Activated naive CD4-positive, alpha-beta T cell treated with anti-CD3 and anti-CD28 coated beads, Interleukin-2, amount 50 U/mL, for 72 hours (primary cell): Measurements from ENCODE around the gene S1PR5. TPM values are rescaled to one million over a fixed set of nuclear protein-coding genes. Genes with fewer than 3 reads are reported as not detected.

Experiments used
- ATAC-seq, 2 donors: fragments of 150-1000 bp; cut with Tn5 transposase; 2 replicates each; pipeline ENCODE4 v1.10.0; 2021; ENCODE audit warnings: mild to moderate bottlenecking in 2 of 2, moderate library complexity in 2 of 2
- DNase-seq, 2 donors: peaks; one replicate each; pipeline ENCODE4 v3.0.0; 2021 to 2022; ENCODE audit warnings: low spot score in 2 of 2
- H3K27ac Mint-ChIP-seq, 2 donors: one replicate each; pipeline ENCODE4 v1.8.0; 2022; ENCODE audit warnings: mild to moderate bottlenecking in 2 of 2, mixed read lengths in 2 of 2
- H3K36me3 Mint-ChIP-seq, 2 donors: one replicate each; pipeline ENCODE4 v1.8.0; 2022; ENCODE audit warnings: mixed read lengths in 2 of 2
- H3K9me3 Mint-ChIP-seq, 2 donors: one replicate each; pipeline ENCODE4 v1.8.0; 2022; ENCODE audit warnings: mixed read lengths in 2 of 2
- total RNA-seq, 2 donors: library from RNA; stranded (reverse); gene quantifications; one replicate each; pipeline ENCODE4 v1.2.3, GENCODE V29; 2022

S1PR5 gene
- total RNA-seq, 2 donors from 2014 or later, result 0.23 to 0.27 TPM

DNA sequence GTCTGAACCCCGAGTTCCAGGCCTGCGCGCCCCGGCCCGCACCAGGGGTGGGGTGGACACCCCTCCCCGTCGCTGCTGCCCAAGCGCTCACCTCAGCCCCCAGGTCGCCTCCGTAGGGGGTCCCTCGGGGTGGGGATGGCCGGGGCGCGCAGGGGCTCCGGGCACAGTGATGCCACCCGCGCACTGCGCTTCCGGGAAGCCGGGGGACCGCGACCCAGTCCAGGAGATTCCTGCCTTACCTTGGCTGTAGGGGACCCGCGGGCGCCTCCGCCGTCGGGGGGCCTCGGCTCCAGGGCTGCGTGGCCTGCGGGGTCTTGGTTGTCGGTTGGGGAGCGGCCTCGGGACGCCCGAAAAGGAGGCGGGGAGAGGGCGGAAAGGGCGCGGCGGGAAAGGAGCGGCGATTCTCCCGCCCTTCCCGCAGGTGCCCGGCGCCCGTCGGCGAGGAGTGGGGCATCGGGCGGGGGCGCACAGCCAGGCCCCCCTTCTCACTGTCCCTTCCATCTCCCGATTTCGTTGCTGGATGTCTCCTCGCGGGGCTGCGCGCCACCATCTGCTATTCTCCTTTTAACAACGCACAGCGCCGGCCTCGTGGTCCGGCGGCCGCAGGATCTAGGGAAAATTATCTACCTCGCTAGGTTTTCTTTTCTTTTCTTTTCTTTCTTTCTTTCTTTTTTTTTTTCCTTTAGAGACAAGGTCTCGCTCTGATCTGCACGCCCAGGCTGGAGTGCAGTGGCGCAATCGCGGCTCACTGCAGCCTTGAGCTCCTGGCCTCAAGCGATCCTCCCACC lies 14.1 kb downstream of the S1PR5 start, which contains the start of gene KEAP1:
Gene KEAP1, minus strand, starts transcription at position 355 of the 788 bp plus-strand sequence. CDS start 3,323 bp downstream, outside the sequence.
- no peaks in the 10 kb centered on the region for H3K9me3 Mint-ChIP-seq
- peak within 1 kb of the TSS; percentile 96 to 97 for H3K27ac Mint-ChIP-seq
- no peak for ATAC-seq

DNA sequence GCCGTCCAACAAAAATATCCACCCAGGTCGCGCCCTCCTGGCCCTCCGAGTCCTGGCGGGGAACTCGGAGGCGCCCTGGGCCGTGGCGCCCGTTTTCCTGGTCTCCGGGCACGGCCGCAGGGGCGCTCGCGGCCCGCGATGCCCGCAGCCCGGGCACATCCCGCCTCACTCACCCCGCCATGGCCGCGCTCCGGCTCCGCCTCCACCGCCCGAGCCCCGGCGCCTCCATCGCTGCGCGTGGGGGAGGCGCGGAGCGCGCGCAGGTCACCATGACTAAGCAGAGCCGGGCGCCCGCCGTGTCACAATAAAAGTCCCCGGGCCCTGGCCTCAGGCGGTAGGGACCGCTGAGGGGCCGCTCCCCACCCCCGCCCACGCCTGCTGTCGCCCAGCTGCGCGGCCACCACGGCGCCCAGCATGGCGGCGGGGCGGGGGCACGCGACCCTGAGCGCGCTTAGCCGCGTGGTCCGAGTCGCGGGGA lies 14.7 kb downstream of the S1PR5 start:
- ATAC-seq, result peak; percentile 91 to 92
- peak; percentile 91 to 95 for DNase-seq
- H3K9me3 Mint-ChIP-seq, result no peaks in the 10 kb centered on the region
- H3K27ac Mint-ChIP-seq, result peak overlapping the region; percentile 36 to 97
- peaks cover 19 to 23% of the 10 kb centered on the region in 2 donors for H3K36me3 Mint-ChIP-seq

More for the DNA sequence above, 14.1 kb downstream of the S1PR5 start, which contains the start of gene KEAP1:
- peak in 1 of 2 donors; percentile 55 for DNase-seq
- peaks cover 19 to 23% of the 10 kb centered on the region in 2 donors for H3K36me3 Mint-ChIP-seq

DNA sequence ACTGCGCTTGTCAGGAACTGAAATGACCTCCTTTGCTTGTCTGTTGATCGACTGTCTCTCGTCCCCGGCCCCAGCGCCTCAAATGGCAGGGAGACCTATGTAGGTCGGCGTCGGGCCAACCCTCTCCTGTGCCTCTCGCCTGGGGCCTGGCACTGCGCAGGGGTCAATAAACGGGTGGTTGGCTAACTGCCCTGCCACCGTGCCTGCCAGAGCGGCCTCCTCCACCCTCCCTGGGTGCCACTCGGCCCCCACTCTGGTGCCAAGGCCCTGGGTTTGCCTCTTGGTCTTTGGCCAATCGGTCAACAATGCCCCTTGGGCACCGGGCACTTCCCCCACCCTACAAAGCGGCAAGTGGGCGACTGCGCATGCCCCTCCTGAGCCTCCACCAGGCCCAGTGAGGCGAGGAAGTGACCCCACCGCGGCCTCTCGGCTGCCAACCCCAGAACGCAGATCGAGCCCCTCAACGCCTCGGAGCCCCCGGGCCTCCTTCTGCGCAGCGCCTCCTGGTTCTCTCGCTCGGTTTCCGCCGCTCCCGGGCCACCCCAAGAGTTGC lies 15.2 kb downstream of the S1PR5 start:
- ATAC-seq (peak; percentile 23 to 49), DNase-seq (peak; percentile 43 to 77)
- H3K9me3 Mint-ChIP-seq, result no peaks in the 10 kb centered on the region
- H3K27ac Mint-ChIP-seq, result peak overlapping the region; percentile 93 to 97
- H3K36me3 Mint-ChIP-seq, result peaks cover 19 to 23% of the 10 kb centered on the region in 2 donors

DNA sequence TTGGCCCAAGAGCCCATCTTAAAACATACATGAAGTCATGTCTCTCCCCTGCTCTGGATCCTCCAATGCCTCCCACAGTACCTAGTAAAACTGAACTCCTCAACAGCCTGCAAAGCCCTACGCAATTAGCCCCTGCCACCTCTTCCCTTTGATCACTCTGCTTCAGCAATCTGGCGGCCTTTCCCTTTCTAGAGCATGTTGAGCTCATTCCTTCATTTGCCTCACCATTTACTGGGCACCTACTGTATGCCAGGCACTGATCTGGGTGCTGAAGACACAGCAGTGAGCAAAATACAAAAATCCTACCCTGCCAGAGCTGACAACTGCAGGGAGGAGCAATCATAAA lies 17.0 kb downstream of the S1PR5 start:
- ATAC-seq (no peak), DNase-seq (no peak)
- no peaks in the 10 kb centered on the region for H3K9me3 Mint-ChIP-seq
- H3K27ac Mint-ChIP-seq, result peak overlapping the region; percentile 56 to 97
- peaks cover 19 to 23% of the 10 kb centered on the region in 2 donors for H3K36me3 Mint-ChIP-seq

- Mint-ChIP-seq H3K9me3 (no peaks in the 10 kb centered on the region), H3K36me3 (peaks cover 19 to 23% of the 10 kb centered on the region in 2 donors), H3K27ac (peak overlapping the region in 1 of 2 donors; percentile 97)
- ATAC-seq (no peak), DNase-seq (no peak)
These were observed 17.5 kb downstream of the S1PR5 start for GRCh38 chr19:10499550-10500246.

DNA sequence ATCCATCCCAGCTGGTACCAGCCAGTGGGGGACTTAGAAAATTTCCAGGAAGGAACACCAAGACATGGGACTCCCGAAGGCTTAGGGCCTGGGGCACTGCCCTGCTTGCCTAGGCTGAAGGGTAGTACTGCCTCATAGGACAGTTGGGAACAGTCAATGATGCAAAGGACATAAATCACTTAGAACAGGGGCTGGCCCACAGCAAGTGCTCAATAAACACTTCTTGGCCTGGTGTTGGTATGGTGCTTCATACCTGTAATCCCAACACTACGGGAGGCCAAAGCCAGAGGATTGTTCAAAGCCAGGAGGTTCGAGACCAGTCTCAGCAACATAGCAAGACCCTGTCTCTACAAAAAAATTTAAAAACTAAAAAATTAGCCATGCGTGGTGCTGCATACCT lies 19.9 kb downstream of the S1PR5 start:
- ATAC-seq (no peak), DNase-seq (no peak)
- Mint-ChIP-seq H3K27ac (no peak overlapping the region), H3K36me3 (peaks cover 23 to 24% of the 10 kb centered on the region in 2 donors), H3K9me3 (no peaks in the 10 kb centered on the region)

DNA sequence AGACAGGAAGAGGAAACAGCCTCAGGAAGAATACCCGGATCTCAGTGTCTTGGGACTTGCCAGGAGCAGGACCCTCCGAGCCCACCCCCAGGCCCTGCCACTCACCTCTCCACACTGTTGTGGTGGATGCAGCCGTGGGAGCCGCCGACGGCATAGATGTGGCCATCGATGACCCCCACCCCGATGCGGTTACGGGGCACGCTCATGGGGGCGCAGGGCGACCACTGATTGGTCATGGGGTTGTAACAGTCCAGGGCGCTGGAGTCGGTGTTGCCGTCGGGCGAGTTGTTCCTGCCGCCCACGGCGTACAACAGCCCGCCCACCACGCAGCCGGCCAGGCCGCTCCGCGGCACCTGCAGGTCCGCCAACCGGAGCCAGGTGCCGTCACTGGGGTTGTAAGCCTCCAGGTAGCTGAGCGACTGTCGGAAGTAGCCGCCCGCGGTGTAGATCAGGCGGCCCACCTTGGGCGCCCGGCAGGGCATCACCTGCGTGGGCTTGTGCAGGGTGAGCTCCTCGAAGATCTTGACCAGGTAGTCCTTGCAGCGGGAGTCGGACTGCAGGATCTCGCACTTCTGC lies 25.7 kb downstream of the S1PR5 start:
- ATAC-seq (no peak), DNase-seq (no peak)
- Mint-ChIP-seq H3K36me3 (peaks cover 0 to 10% of the 10 kb centered on the region in 2 donors), H3K9me3 (no peaks in the 10 kb centered on the region), H3K27ac (no peak overlapping the region)

GRCh38 chr19:10486551-10486950 lies 30.7 kb downstream of the S1PR5 start:
- peak overlapping the region in 1 of 2 donors; percentile 44 for H3K27ac Mint-ChIP-seq
- H3K36me3 Mint-ChIP-seq, result peaks cover 0 to 4% of the 10 kb centered on the region in 2 donors
- DNase-seq (no peak), ATAC-seq (no peak)
- no peaks in the 10 kb centered on the region for H3K9me3 Mint-ChIP-seq

- Mint-ChIP-seq H3K36me3 (no peaks in the 10 kb centered on the region), H3K27ac (peak overlapping the region in 1 of 2 donors; percentile 29), H3K9me3 (no peaks in the 10 kb centered on the region)
- peak; percentile 77 to 82 for DNase-seq
- peak; percentile 90 to 95 for ATAC-seq
These were observed 38.3 kb downstream of the S1PR5 start for GRCh38 chr19:10478903-10479384.

DNA sequence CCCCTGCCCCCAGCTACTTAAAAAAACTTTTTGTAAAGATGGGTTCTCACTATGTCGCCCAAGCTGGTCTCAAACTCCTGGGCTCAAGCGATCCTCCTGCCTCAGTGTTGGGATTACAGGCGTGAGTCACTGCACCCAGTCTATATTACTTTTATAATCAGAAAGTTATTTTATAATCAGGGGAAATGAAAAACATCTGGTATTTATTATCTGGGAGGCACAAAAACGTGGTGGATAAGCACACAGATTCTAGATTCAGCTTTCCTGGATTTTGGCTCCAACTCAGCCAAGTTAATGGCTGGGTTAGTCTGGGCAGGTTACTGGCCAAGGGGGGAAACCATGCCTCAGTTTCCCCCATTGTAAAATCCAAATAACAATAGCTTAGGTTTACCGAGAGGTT lies 38.8 kb downstream of the S1PR5 start:
- Mint-ChIP-seq H3K27ac (peak overlapping the region in 1 of 2 donors; percentile 36), H3K9me3 (no peaks in the 10 kb centered on the region), H3K36me3 (no peaks in the 10 kb centered on the region)
- ATAC-seq (no peak), DNase-seq (no peak)

DNA sequence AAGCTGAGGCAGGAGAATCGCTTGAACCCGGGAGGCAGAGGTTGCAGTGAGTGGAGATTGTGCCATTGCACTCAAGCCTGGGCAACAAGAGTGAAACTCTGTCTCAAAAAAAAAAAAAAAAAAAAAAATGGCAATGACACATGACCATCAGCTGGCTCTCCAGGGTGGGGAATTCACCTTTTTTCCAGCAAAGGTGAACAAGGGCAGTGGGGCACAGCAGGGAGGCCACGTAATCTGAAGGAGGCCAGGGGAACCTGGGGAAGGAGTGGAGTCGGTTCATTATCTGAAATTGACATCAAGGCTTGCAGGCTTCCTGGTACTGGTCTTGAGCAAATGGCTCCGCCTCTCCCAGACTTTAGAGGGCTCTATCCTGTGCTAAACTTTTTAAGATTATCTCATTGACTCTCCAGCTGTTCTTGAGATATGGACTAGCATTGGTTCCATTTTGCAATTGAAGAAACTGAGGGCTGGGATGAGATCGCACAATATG lies 42.2 kb downstream of the S1PR5 start:
- Mint-ChIP-seq H3K36me3 (no peaks in the 10 kb centered on the region), H3K9me3 (no peaks in the 10 kb centered on the region), H3K27ac (no peak overlapping the region)
- DNase-seq (no peak), ATAC-seq (peak in 1 of 2 donors; percentile 60)

GRCh38 chr19:10473192-10473591 lies 44.1 kb downstream of the S1PR5 start:
- H3K9me3 Mint-ChIP-seq, result no peaks in the 10 kb centered on the region
- H3K36me3 Mint-ChIP-seq, result no peaks in the 10 kb centered on the region

DNA sequence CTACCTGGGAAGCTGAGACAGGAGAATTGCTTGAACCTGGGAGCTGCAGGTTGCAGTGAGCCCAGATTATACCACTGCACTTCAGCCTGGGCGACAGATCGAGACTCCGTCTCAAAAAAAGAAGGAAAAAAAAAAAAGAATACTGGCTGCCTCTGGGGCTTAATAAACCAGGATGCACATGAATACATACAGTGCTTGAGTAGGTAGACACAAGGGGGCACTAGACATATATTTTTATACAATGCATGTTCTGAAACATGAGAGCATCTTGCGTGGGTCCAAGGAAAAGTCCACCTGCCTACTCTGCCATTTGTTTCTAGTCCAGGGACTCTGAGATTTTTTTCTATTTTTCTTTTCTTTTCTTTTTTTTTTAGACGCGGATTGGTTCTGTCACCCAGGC lies 45.3 kb downstream of the S1PR5 start:
- peak in 1 of 2 donors; percentile 79 for ATAC-seq
- DNase-seq, result no peak
- Mint-ChIP-seq H3K27ac (no peak overlapping the region), H3K36me3 (no peaks in the 10 kb centered on the region), H3K9me3 (no peaks in the 10 kb centered on the region)

More at GRCh38 chr19:10473192-10473591, 44.1 kb downstream of the S1PR5 start:
- DNase-seq (no peak), ATAC-seq (no peak)
- no peak overlapping the region for H3K27ac Mint-ChIP-seq

DNA sequence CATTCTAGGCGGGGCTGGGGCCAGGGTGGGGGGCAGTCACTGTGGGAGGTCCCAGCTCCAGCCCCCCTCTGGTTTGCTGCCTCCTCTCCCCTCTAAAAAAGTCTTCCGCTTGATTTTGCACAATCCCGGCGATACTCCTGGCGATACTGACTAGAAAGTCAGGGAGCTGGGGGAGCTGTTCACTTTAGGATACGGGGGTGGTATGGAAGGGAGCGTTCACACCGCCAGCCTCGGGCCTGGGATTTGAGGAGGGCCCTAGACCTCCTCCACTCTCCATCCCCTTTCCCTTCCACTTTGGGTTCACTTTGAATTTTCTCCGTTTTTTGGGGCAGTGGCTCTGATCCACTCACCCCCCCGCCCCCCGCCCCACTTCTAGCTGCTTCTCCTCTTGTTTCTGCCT lies 49.1 kb downstream of the S1PR5 start:
- ATAC-seq, result no peak
- no peaks in the 10 kb centered on the region for H3K36me3 Mint-ChIP-seq
- no peak overlapping the region for H3K27ac Mint-ChIP-seq
- no peaks in the 10 kb centered on the region for H3K9me3 Mint-ChIP-seq
- DNase-seq, result no peak

GRCh38 chr19:10467104-10467706 lies 50.0 kb downstream of the S1PR5 start:
- no peak overlapping the region for H3K27ac Mint-ChIP-seq
- ATAC-seq (no peak), DNase-seq (no peak)
- H3K9me3 Mint-ChIP-seq, result no peaks in the 10 kb centered on the region
- H3K36me3 Mint-ChIP-seq, result no peaks in the 10 kb centered on the region

DNA sequence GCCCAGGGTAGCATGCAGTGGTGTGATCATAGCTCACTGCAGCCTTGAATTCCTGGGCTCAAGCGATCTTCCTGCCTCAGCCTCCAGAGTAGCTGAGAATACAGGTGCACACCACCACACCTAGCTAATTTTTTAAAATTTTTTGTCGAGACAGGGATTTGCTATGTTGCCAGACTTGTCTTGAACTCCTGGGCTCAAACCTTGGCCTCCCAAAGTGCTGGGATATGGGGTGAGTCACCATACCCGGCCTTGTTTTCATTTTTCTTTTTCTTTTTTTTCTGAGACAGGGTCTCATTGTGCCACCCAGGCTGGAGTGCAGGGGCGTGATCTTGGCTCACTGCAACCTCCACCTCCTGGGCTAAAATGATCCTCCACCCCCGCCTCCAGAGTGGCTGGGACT lies 52.8 kb downstream of the S1PR5 start:
- DNase-seq (no peak), ATAC-seq (no peak)
- no peaks in the 10 kb centered on the region for H3K9me3 Mint-ChIP-seq
- no peaks in the 10 kb centered on the region for H3K36me3 Mint-ChIP-seq
- H3K27ac Mint-ChIP-seq, result no peak overlapping the region
